Measurements from ENCODE around the gene UTP25. TPM values are rescaled to one million over a fixed set of nuclear protein-coding genes. Genes with fewer than 3 reads are reported as not detected.
A peak's percentile ranks its signal among the peaks of the same experiment; 100 is the strongest.

Gene UTP25
- total RNA-seq, 1 experiment from 2014 or later = 8.7 TPM

DNA sequence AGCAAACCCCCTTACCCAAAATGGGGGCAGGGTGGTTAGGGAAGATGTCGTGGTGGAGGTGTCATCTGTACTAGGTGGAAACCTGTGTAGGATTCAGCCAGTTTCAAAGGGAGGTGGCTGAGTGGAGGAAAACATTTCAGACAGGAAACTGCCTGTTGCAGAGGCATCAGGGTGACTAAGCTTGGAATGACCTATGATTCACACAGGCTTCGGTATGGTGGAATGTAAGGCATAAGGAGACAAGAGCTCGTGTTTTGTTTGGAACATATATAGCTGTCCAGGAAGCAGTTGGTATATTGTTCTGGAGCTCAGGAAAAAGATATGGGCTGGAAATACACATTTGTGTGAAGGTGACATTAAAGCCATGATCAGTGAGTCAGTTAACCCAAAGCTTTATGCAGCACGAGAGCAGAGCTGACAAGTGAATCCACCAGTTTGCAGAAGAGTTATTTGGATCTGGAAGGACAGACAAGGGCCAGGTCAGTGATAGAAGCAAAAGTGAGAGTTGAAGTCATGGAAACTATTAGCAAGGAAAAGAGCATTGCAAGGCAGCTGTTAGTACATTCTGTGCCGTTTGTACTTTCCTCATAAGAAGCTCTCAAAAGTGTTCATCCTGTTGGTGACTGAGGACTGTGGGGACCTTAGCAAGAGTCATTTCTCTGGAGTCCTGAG is 12.2 kb downstream of the UTP25 start:
- no peaks in the 10 kb centered on the region for H3K27me3 ChIP-seq (ENCODE audit: control insufficient read depth, insufficient read depth, low read length)
- H3K4me3 ChIP-seq (ENCODE audit: insufficient read depth, low read depth, low read length) = no peak overlapping the region
- no peak for DNase-seq
- H3K36me3 ChIP-seq (replicated peaks; ENCODE audit: control insufficient read depth, insufficient read depth, low read length) = peaks cover 26% of the 10 kb centered on the region

GRCh38 chr1:209840611-209841010 is 12.8 kb downstream of the UTP25 start:
- no peak for DNase-seq
- peaks cover 30% of the 10 kb centered on the region for H3K36me3 ChIP-seq (replicated peaks; ENCODE audit: control insufficient read depth, insufficient read depth, low read length)
- no peak overlapping the region for H3K4me3 ChIP-seq (ENCODE audit: insufficient read depth, low read depth, low read length)
- no peaks in the 10 kb centered on the region for H3K27me3 ChIP-seq (ENCODE audit: control insufficient read depth, insufficient read depth, low read length)

- peaks cover 24% of the 10 kb centered on the region for H3K36me3 ChIP-seq (replicated peaks; ENCODE audit: control insufficient read depth, insufficient read depth, low read length)
These were observed 17.1 kb downstream of the UTP25 start for GRCh38 chr1:209844695-209845407.

GRCh38 chr1:209845408-209845725 is 17.6 kb downstream of the UTP25 start:
- Histone ChIP-seq H3K36me3 (replicated peaks; ENCODE audit: control insufficient read depth, insufficient read depth, low read length) (peaks cover 24% of the 10 kb centered on the region), H3K27me3 (ENCODE audit: control insufficient read depth, insufficient read depth, low read length) (no peaks in the 10 kb centered on the region), H3K4me3 (ENCODE audit: insufficient read depth, low read depth, low read length) (no peak overlapping the region)
- no peak for DNase-seq

More at GRCh38 chr1:209844695-209845407, 17.1 kb downstream of the UTP25 start:
- Histone ChIP-seq H3K27me3 (ENCODE audit: control insufficient read depth, insufficient read depth, low read length) (no peaks in the 10 kb centered on the region), H3K4me3 (ENCODE audit: insufficient read depth, low read depth, low read length) (no peak overlapping the region)
- no peak for DNase-seq

DNA sequence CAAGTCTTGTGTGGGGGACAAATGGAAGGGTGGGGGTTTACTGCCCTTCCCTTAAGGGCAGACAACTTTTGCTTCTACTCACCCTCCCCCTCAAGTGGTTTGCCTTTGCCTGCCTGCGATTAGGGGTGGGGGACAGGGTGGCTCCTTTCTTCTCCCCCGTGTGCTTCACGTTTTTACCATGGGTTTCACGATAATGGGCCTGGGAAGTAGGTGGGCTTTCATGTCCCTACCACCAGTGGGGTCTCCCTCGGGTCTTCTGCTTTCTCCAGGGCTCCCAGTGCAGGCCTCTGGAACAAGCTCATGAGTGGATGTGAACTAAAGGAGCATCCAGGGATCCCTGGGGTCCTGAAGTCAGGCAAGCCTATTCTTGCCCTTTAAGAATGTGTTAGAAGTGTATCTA is 21.6 kb downstream of the UTP25 start:
- Histone ChIP-seq H3K36me3 (replicated peaks; ENCODE audit: control insufficient read depth, insufficient read depth, low read length) (peaks cover 7% of the 10 kb centered on the region), H3K4me3 (ENCODE audit: insufficient read depth, low read depth, low read length) (no peak overlapping the region), H3K27me3 (ENCODE audit: control insufficient read depth, insufficient read depth, low read length) (no peaks in the 10 kb centered on the region)
- DNase-seq = no peak

DNA sequence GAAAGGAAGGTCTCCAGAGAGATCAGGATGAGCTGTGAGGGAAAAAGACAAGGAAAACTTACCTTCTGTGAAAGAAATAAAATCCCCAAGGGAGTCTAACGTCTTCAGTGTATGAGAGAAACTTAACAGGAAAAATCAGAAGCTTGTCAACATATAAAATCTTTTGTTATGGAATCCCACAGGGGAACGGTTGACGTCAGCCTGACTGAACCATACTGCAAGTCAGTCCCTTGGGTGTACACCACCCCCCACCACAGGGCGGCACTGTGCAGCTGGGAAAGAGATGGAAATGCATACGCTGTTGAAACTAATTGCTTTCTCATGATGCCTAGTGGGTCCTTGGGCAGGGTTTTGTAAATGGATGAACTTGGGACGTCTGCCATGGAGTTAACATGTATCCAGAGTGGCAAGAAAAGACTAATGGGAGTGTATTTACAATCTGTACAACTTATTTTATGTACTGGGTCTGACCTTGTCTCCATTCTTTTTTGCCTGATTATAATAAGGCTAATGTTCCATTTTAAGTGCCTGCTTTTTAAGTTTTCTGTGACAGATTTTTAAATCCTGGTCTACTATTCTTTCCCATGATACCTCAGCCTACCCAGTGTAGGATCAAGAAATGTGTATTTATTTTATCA is 22.7 kb downstream of the UTP25 start:
- Histone ChIP-seq H3K36me3 (replicated peaks; ENCODE audit: control insufficient read depth, insufficient read depth, low read length) (peaks cover 4% of the 10 kb centered on the region), H3K27me3 (ENCODE audit: control insufficient read depth, insufficient read depth, low read length) (no peaks in the 10 kb centered on the region), H3K4me3 (ENCODE audit: insufficient read depth, low read depth, low read length) (no peak overlapping the region)
- DNase-seq = peak; percentile 72

- no peaks in the 10 kb centered on the region for H3K27me3 ChIP-seq (ENCODE audit: control insufficient read depth, insufficient read depth, low read length)
- no peak overlapping the region for H3K4me3 ChIP-seq (ENCODE audit: insufficient read depth, low read depth, low read length)
- DNase-seq = no peak
- no peaks in the 10 kb centered on the region; the same call in 1 of the 2 replicates for H3K36me3 ChIP-seq (replicated peaks; ENCODE audit: control insufficient read depth, insufficient read depth, low read length)
These were observed 25.9 kb downstream of the UTP25 start for GRCh38 chr1:209853676-209854075.

GRCh38 chr1:209854196-209854595 is 26.4 kb downstream of the UTP25 start:
- no peak for DNase-seq
- Histone ChIP-seq H3K36me3 (replicated peaks; ENCODE audit: control insufficient read depth, insufficient read depth, low read length) (no peaks in the 10 kb centered on the region; the same call in 1 of the 2 replicates), H3K27me3 (ENCODE audit: control insufficient read depth, insufficient read depth, low read length) (no peaks in the 10 kb centered on the region), H3K4me3 (ENCODE audit: insufficient read depth, low read depth, low read length) (no peak overlapping the region)

DNA sequence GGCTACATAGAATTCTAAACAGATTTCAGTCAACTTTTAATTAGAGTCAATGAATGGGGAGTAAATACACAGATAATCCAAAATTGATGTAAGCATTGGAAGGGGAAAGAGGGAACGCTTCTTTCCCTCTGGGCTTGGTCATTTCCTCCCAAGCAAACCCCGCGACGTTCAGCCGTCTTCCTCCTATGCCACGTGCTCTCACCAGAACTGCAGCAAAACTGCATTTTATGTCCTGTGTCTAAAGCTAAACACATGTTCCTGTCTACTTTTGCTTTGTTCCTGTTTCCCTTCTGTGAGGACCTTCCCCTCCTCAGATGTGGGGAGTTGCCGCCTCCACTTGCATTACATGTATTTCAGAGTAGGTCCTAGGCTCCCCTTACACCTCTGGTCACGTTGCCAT is 27.2 kb downstream of the UTP25 start:
- Histone ChIP-seq H3K36me3 (replicated peaks; ENCODE audit: control insufficient read depth, insufficient read depth, low read length) (no peaks in the 10 kb centered on the region; the same call in 1 of the 2 replicates), H3K4me3 (ENCODE audit: insufficient read depth, low read depth, low read length) (no peak overlapping the region), H3K27me3 (ENCODE audit: control insufficient read depth, insufficient read depth, low read length) (no peaks in the 10 kb centered on the region)
- no peak for DNase-seq

DNA sequence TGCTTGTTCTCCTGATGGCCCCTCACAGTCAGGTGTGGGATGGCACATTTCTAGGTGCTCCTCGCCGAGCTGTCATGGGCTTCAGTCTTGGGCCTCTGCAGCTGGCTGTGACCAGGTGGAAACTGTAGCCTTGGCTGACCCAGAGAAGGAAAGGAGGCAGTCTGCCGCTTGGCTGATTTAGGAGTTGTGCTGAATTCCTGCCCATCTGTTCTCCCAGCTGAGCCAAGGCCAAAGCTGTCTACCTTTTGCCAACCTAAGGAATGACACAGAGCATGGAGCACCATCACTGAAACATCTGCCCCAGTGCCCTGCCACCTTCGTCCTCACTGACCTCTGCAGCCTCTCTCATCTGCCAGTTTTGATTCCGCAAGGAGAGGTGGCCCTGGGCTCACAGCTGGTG is 27.9 kb downstream of the UTP25 start:
- DNase-seq = no peak
- H3K36me3 ChIP-seq (replicated peaks; ENCODE audit: control insufficient read depth, insufficient read depth, low read length) = no peaks in the 10 kb centered on the region; the same call in 1 of the 2 replicates
- no peaks in the 10 kb centered on the region for H3K27me3 ChIP-seq (ENCODE audit: control insufficient read depth, insufficient read depth, low read length)
- no peak overlapping the region for H3K4me3 ChIP-seq (ENCODE audit: insufficient read depth, low read depth, low read length)

- H3K4me3 ChIP-seq (ENCODE audit: insufficient read depth, low read depth, low read length) = peak overlapping the region; percentile 16; the same call in 1 of the 2 replicates
- no peaks in the 10 kb centered on the region for H3K36me3 ChIP-seq (replicated peaks; ENCODE audit: control insufficient read depth, insufficient read depth, low read length)
- DNase-seq = no peak
- no peaks in the 10 kb centered on the region for H3K27me3 ChIP-seq (ENCODE audit: control insufficient read depth, insufficient read depth, low read length)
These were observed 30.9 kb downstream of the UTP25 start for GRCh38 chr1:209858561-209859103.

- peak; percentile 91 for DNase-seq
- Histone ChIP-seq H3K4me3 (ENCODE audit: insufficient read depth, low read depth, low read length) (no peak overlapping the region), H3K27me3 (ENCODE audit: control insufficient read depth, insufficient read depth, low read length) (no peaks in the 10 kb centered on the region), H3K36me3 (replicated peaks; ENCODE audit: control insufficient read depth, insufficient read depth, low read length) (no peaks in the 10 kb centered on the region)
These were observed 32.6 kb downstream of the UTP25 start for GRCh38 chr1:209860293-209860881.

DNA sequence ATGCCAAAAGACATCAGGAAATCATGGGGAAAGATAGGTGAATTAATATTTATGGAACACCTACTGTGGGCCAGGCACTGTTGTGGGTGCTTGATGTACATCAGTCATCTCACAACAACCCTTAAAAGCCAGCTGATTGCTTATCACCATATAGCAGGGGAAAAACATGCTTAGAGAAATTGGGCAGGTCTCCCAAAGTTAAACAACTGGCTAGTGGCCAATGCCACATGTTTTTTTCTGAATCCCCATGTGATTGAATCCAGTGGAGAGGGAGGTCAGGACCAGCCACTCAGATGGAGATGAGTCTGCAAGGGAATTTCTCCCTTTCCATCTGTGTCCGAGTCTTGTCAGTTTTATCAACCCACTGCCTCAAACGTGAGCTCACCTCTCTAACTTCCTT is 33.5 kb downstream of the UTP25 start:
- no peaks in the 10 kb centered on the region for H3K36me3 ChIP-seq (replicated peaks; ENCODE audit: control insufficient read depth, insufficient read depth, low read length)
- H3K27me3 ChIP-seq (ENCODE audit: control insufficient read depth, insufficient read depth, low read length) = no peaks in the 10 kb centered on the region
- DNase-seq = no peak
- no peak overlapping the region for H3K4me3 ChIP-seq (ENCODE audit: insufficient read depth, low read depth, low read length)

DNA sequence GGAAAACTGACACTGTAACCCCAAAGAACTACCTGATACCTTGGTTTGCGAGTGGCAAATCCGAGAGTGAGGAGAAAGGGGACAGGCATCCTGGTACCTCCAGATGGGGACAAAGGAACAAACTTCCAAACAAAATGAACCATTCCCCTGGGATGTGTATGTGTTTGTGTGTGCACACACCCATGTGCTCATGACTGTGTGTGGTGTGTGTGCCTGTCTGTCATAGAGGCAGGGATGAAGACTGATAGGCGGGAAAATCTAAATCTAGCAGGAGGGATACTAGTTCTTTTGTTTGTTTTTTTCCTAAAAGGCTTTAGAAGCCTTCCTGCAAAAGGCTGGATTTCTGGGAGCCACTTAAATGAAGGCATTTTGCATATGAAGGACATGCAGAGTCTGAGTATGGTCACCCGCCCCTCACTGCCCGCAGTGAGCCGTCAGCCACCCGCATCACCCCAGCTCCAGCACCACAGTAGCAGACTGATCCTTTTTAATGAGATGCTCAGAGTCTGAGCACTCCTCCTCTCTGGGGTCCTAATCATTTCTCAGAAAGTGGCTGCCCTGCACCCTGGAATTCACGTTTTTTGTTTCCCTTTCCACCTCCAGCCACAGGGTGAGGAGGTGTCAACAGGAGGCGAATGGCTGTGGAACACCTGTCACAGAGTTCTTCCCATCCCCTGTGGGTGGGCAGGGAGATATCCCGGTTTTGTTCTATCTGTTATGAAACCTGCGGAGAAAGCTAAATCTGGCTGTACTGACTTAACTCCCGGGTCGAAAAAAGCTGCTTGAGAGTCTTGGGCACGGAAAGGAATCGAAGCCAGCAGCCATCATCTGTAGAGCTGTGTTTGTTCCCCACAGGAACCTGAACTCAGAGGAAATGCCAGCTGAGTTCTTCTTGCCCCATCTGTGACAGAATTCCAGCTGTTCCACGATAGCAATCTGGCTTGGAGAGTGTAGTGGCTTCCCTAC is 34.9 kb downstream of the UTP25 start:
- H3K36me3 ChIP-seq (replicated peaks; ENCODE audit: control insufficient read depth, insufficient read depth, low read length) = no peaks in the 10 kb centered on the region
- H3K27me3 ChIP-seq (ENCODE audit: control insufficient read depth, insufficient read depth, low read length) = no peaks in the 10 kb centered on the region
- no peak overlapping the region for H3K4me3 ChIP-seq (ENCODE audit: insufficient read depth, low read depth, low read length)
- peak; percentile 54 for DNase-seq

All from H7 (cell line).